Lung (tissue), 12 donors: ENCODE measurements around the gene CDX1. TPM values are rescaled to one million over a fixed set of nuclear protein-coding genes. Genes with fewer than 3 reads are reported as not detected.

Experiments
- ATAC-seq: fragments of 200-7000 bp; cut with Tn5 transposase; one replicate; pipeline ENCODE4 v1.9.1; 2020; ENCODE audit warnings: moderate number of reproducible peaks; ENCODE audit not compliant: insufficient read depth, low FRiP score
- DNase-seq, 3 donors: peaks; one replicate each; pipeline ENCODE4 v3.0.0-alpha.2; 2013 to 2017
- H3K27ac ChIP-seq, 2 donors: one replicate each; pipeline ENCODE4 v1.5.1; 2013; ENCODE audit warnings: mild to moderate bottlenecking in 2 of 2, moderate library complexity in 2 of 2, control low read depth in 1 of 2, inconsistent platforms in 1 of 2, low read depth in 1 of 2, low read length in 1 of 2
- H3K27me3 ChIP-seq, 3 donors: one replicate each; pipeline ENCODE4 v1.5.1; 2013; ENCODE audit warnings: low read length in 2 of 3; ENCODE audit not compliant: control insufficient read depth in 3 of 3, insufficient read depth in 3 of 3
- H3K36me3 ChIP-seq, 4 donors: one replicate each; pipeline ENCODE4 v1.5.1; 2013; ENCODE audit warnings: low read length in 4 of 4, mild to moderate bottlenecking in 1 of 4, moderate library complexity in 1 of 4; ENCODE audit not compliant: control insufficient read depth in 4 of 4, insufficient read depth in 4 of 4
- H3K4me1 ChIP-seq, 5 donors: one replicate each; pipeline ENCODE4 v1.5.1; 2013; ENCODE audit warnings: low read length in 5 of 5, mild to moderate bottlenecking in 2 of 5, moderate library complexity in 1 of 5; ENCODE audit not compliant: control insufficient read depth in 5 of 5, insufficient read depth in 5 of 5
- H3K4me3 ChIP-seq: one replicate; pipeline ENCODE4 v1.5.1; 2013; ENCODE audit warnings: mild to moderate bottlenecking, control low read depth, moderate library complexity
- H3K9ac ChIP-seq, 2 donors: one replicate each; pipeline ENCODE4 v1.5.1; 2013; ENCODE audit warnings: low read length in 2 of 2, control low read depth in 1 of 2; ENCODE audit not compliant: insufficient read depth in 1 of 2
- H3K9me3 ChIP-seq, 4 donors: one replicate each; pipeline ENCODE4 v1.5.1; 2013; ENCODE audit warnings: low read length in 3 of 4, mild to moderate bottlenecking in 1 of 4, moderate library complexity in 1 of 4; ENCODE audit not compliant: control insufficient read depth in 4 of 4, insufficient read depth in 3 of 4
- WGBS, 2 donors: extraction: QIAGEN DNeasy Blood & Tissue Kit; methylation state at CpG; one replicate each; pipeline ENCODE4 v1.1.7; 2013; 5-methylcytosine and 5-hydroxymethylcytosine counted together
- polyA plus RNA-seq, 2 donors: library from polyadenylated mRNA; stranded (reverse); fragments of 200-250 nt; gene quantifications; one replicate each; pipeline ENCODE4 v1.2.1, GENCODE V29; 2013
- total RNA-seq, 2 donors: library from RNA; depleted of rRNA in 1 of 2; stranded (reverse); fragments of >200 nt in 1 of 2; gene quantifications; one replicate each; pipeline ENCODE4 v1.2.1, GENCODE V29; 2014 to 2021
- TF ChIP-seq, protein P1 (sequence below): IDR thresholded peaks from 2 replicates; pipeline ENCODE4 v1.5.1; 2012; ENCODE audit warnings: mild to moderate bottlenecking; ENCODE audit errors: control extremely low read depth, extremely low read depth
- donor health status: control.
- donor health status: control.
- donor health status: Bipolar disorder and iron deficiency.
- donor health status: healthy.
- donor health status: DM: yes; HTN: yes; CAD: no.

CDX1 gene
- total and polyA plus RNA-seq, 4 donors: 0.09 to 0.43 (median 0.26) TPM

DNA sequence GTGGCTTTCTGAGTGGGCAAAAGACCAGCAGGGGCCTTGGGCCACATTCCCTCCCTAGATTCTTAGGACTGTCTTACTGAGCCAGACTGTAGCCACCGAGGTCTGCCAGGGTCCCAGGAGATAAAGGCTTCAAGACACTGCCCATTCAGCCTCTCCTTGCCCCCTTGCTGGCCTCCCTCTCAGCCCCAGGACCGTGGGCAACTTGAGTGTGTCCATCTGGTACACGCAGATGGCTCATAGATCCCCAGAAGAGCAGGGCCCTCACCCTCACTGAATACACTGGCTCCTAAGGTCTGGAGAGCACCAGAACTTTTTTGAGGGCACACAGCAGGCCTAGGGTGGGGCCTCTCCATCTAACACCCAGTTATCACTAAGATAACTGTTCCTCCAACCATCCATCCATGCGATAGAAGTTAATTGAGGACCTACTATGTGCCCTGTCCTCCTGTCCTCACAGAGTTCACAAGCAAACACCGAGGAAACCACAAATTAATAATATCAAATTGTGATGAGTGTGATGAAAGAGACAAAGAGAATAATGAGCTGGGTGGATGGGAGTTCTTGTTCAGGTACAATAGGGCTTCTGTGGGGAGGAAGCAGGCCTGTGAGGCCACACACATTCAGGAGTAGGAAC, 6.0 kb upstream of the CDX1 start:
- Histone ChIP-seq H3K36me3 (no peaks in the 10 kb centered on the region), H3K27me3 (no peaks in the 10 kb centered on the region), H3K9ac (peak overlapping the region in 1 of 2 donors; percentile 40), H3K27ac (peak overlapping the region in 1 of 2 donors; percentile 52), H3K4me1 (peaks cover 0 to 78% (median 33%) of the 10 kb centered on the region in 5 donors), H3K4me3 (no peak overlapping the region), H3K9me3 (no peaks in the 10 kb centered on the region)
- no peak for ATAC-seq
- TF ChIP-seq, protein P1, sequence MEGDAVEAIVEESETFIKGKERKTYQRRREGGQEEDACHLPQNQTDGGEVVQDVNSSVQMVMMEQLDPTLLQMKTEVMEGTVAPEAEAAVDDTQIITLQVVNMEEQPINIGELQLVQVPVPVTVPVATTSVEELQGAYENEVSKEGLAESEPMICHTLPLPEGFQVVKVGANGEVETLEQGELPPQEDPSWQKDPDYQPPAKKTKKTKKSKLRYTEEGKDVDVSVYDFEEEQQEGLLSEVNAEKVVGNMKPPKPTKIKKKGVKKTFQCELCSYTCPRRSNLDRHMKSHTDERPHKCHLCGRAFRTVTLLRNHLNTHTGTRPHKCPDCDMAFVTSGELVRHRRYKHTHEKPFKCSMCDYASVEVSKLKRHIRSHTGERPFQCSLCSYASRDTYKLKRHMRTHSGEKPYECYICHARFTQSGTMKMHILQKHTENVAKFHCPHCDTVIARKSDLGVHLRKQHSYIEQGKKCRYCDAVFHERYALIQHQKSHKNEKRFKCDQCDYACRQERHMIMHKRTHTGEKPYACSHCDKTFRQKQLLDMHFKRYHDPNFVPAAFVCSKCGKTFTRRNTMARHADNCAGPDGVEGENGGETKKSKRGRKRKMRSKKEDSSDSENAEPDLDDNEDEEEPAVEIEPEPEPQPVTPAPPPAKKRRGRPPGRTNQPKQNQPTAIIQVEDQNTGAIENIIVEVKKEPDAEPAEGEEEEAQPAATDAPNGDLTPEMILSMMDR: no peak
- WGBS, 2 donors: 71 to 80% methylated on average over 5 of the region's 5 CpGs
- no peak for DNase-seq

DNA sequence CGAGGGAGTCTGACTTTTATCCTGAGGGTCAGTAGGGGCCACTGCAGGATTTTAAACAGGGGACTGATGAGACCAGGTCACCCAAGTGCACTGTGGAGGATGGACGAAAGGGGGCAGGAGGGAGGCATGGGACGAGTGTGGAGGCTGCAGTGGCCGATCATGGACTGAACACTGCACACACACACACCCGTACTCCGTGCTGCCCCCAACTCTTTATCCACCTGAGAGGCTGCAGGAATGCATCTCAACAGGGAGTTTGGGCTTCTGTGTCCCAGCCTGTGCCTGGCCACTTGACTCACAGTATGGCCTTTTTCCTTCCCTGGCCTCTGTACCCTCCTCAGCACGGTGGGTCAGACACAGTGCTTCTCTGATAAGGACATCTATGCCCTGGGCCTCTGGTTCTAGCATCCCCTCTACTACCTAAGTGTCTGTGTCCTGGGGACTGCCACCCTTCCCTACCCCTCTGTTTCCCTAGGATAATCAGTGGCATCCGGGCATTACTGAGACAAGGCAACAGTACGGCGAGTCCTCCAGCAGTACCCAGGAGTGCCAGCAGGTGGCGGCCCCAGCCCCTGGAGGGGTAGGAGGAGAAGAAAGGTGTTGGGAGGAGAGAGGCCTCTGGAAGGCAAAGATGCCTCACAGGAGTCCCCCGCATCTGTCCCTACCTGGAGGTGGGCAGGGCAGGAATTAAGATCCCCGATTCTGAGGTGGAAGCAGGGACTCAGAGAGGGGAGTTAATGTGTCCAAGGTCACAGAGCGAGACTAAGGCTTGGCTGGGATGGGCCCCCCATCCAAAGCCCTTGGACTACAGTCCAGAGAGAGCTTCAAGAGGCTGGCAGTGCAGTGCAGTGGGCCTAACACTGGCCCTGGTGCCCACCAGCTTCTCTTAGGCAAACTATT, 5.1 kb upstream of the CDX1 start:
- TF ChIP-seq, protein P1: peak; percentile 77
- no peak overlapping the region for H3K9ac ChIP-seq
- H3K27me3 ChIP-seq: no peaks in the 10 kb centered on the region
- no peaks in the 10 kb centered on the region for H3K9me3 ChIP-seq
- H3K27ac ChIP-seq: no peak overlapping the region
- ATAC-seq (peak; percentile 42), DNase-seq (peak; percentile 72 to 82 (median 72))
- no peak overlapping the region for H3K4me3 ChIP-seq
- no peaks in the 10 kb centered on the region for H3K36me3 ChIP-seq
- H3K4me1 ChIP-seq: peaks cover 0 to 71% (median 33%) of the 10 kb centered on the region in 5 donors
- WGBS, 2 donors: 53 to 58% methylated on average over 14 of the region's 14 CpGs

DNA sequence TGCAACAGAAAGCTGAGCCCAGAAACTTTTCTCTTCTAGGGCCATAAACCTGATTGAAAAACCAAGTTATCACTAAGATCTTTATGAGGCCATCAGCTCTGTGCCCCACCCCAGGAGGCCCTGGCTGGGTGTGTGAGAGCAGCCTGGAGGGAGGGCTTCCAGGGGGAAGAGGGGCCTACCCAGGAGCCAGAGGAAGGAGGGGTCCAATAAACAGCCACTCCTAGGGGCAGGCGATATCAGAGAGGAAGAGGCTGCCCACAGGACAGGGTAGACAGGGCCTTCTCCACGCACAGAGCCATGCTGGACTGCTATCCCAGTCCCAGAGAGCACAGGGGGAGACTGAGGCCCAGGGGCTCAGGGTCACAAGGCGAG, 4.5 kb upstream of the CDX1 start:
- TF ChIP-seq, protein P1: no peak
- ATAC-seq (no peak), DNase-seq (no peak)
- Histone ChIP-seq H3K9ac (no peak overlapping the region), H3K36me3 (no peaks in the 10 kb centered on the region), H3K4me3 (no peak overlapping the region), H3K4me1 (peaks cover 0 to 66% (median 33%) of the 10 kb centered on the region in 5 donors), H3K27me3 (no peaks in the 10 kb centered on the region), H3K27ac (no peak overlapping the region), H3K9me3 (no peaks in the 10 kb centered on the region)
- WGBS, 2 donors: 82 to 89% methylated on average over 3 of the region's 3 CpGs
